HG03135 (cell line): ENCODE measurements around the gene ZNF740.

Experiments used
- ATAC-seq: cut with Tn5 transposase; IDR thresholded peaks from one replicate; pipeline ENCODE4 v1.9.1; 2021; ENCODE audit warnings: mild to moderate bottlenecking, moderate library complexity; ENCODE audit not compliant: unreplicated experiment

Gene ZNF740

DNA sequence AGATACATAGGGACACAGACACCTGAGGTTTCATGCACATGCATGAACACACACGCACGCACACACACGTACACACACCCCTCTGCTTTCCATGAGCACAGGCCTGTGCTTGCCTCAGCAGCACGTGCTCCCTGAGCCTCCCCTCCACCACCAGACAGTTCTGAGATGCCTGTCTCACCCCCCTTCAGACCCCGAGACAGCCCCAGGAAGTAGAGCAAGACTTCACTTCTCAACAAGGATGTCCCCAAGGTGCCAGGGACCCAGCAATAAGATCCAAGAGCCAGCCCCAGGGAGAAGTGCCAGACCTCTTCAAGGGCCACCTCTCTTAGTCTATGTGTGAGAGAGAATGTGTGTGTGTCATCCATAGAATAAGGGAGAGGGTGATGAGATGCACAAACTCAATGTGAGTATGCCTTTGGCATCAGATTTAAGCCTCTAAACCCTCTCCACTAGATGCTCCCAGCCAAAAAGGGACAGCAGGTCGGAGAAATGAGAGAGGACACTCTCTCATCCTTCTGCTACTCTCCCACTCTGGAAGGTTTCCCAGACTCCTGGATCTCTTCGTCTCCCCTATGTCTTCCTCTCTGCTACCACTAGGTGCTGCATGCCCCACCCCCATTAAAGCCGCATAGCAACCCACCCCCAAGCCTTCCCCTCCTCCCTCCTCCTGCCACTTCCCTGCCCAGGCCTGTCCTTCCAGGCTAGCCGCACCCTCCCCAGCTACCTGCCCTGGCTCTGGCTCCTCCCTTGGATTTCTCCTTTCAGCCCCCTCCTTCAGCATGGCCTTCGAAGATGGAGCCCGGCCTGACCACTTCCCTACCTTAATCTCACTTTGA, 43.8 kb downstream of the ZNF740 start:
- no peak for ATAC-seq

DNA sequence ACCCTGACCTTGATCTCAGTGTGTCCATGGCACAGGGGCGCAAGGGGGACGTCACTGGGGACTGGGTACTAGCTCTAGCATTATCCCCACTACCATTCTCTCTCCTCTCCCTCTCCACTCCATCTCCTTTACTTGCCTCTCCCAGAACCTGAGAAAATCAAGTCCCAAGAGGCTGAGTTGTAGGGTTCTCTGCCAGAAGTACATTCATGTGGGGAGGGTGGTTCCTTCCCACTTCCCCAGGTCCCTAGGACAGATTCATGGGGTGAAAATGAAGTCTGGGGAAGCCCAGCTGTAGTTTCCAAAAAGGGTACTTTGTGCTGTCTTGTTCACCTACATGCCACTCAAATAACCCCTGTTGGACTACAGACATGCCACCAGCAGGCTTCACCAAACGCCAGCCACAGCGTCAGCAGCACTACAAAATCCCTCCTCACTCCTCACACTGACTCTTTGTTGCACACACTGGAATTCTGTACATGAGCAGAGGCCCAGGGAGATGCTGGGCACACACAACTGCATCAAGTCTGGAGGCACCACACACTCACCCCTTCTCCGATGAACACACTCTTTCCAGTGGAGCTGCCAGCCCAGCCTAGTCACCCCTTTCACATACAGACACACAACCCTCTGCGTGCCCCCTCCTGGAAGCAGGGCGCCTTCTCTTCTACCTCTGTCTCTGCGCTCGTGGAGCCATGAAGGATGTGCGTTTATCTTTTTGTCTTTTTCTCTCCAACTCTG, 44.5 kb downstream of the ZNF740 start:
- no peak for ATAC-seq

- ATAC-seq, result no peak
These were observed 45.3 kb downstream of the ZNF740 start for GRCh38 chr12:53225635-53226424.

GRCh38 chr12:53226815-53227214, 46.3 kb downstream of the ZNF740 start:
- no peak for ATAC-seq

DNA sequence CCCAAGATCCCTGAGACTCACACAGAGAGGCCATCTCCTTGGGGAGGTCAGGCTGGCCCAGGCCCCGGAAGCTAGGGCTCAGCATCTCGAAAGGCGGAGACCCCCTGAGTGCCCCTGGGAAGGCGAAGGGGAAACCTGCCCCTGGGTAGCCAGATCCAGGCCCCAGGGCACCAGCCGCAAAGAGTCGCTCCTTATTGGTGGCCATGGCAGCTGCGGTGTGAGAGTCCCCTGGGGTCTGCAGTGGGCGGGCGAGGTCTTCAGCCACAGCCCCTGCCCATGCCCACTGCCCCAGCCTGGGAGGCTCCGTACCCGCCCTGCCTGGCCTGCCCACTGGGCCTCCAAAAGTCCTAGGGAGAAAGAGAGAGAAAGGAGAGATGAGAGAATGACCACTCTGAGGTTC, 46.8 kb downstream of the ZNF740 start:
- no peak for ATAC-seq

DNA sequence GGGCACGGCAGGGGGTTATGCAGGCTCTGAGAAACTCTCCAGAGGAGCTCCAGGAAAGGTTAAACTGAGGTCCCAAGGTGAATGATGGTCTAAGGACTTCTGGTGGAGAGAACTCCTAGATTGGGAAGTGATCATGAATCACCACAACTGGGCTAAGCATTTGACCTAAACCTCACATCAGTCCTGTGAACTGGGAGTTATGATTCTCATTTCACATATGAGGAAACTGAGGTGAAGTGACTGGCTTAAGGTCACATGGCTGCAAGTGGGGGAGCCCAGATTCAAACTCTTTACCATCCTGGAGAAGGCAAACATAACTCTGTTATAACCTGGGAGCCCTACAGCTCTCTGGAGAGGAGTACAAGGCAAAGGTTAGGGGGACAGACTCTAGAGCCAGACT, 47.3 kb downstream of the ZNF740 start:
- ATAC-seq, result no peak

DNA sequence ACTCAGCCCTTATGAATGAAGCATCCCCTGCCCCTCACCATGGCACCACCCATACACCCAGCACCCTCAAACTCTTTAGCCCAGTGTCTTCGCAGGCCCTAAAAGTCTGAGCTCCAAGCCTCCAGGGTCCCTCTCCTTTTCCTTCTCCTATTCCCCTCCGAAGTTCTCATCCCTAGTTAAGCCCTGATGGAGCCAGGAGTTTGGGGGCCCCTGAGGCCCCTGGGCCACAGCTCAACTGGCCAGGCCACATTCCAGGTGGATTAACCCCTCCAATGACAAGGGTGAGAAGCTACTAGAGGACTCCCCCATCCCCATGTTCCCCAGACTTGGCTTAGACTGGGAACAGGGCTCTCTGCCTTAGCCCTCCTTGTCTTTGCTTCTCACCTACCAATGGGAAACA, 48.9 kb downstream of the ZNF740 start:
- ATAC-seq, result no peak

GRCh38 chr12:53230108-53230845, 49.8 kb downstream of the ZNF740 start:
- no peak for ATAC-seq

DNA sequence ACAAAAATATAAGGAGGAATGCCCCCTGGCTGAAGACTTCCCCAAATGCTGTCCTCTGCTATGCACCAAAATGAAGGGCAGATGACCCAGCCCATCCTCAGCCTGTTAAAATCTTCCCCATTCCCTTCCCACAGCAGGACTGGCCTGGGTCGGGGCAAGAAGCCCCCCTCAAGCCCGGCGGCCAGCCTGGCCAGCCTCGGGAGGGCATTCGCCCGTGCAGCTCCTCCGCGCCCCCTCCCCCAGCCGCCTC, 51.1 kb downstream of the ZNF740 start:
- no peak for ATAC-seq

DNA sequence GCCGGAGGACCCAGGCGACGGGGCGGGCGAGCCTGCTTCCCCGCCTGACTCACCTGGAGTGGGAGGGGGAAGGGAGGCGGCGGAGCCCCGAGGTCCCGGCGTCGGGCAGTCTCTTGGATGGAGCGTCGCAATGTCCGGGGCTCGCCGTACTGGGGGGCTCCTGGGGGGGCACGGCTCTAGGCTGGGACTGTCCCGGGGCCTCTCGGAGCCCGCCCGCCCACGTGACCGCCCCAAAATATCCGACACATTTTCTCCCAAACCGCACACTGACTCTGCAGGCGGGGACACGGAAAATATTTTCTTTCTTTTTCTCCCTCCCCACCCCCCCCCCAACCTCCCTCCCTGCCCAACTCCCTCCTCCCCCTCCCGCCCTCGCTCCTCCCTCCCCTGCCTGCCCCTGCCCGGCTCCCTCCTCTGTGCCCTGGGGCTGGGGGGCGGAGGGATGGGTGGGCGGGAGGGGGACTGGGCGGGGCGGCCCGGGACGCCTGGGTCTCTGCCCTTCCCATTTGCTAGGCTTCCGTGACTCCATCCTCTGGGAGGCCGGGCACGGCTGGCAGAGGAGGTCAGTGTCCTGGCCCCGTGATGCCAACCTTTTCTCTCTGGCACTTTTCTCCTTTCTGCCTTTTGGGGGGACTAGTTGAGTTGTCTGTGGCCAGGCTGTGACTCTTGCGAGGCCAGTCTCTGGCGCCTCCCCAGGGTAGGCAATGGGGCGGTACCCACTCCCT, 51.6 kb downstream of the ZNF740 start, which contains the start of gene RARG:
RARG (minus strand) TSS at position 289 of the 725 bp plus-strand sequence. CDS start 4,664 bp downstream, outside the sequence.
- ATAC-seq, result no peak

DNA sequence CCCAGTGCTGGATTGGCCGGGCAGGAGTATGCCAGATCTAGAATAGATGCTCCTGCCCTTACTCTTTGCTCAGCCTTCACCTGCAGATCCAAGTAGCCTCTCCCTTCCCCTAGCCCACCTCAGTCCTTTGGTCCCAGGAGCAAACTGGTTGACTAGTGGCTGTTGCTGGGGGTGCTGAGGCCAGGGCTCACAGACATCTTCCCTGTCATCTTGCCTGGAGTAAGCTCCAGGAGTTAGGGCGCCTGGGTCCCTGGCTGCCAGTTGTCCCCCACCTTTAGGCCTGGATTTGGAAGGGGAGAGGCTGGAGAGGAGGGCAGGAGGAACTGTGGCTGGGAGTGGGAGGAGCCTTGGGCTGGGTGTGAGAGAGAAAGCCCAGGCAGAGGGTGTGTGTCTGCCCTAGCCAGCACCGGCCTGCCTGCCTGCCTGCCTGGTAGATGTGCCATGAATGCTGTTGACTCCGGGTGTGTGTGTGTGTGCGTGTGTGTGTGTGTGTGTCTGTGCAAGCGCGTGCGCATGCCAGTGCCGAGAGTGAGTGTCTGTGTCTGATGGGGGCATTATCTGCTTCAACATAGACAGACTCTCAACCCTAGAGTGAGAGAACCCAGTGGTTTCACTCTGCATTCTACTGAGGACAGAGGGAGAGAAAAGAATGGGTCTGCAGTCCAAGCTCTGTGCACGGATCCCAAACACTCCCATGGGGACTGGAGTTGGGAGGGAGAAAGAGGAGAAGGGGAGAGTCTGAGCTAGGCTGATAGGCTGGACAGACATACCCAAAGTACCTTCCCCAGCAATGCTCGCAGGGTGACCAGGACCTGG, 52.3 kb downstream of the ZNF740 start:
- no peak for ATAC-seq

DNA sequence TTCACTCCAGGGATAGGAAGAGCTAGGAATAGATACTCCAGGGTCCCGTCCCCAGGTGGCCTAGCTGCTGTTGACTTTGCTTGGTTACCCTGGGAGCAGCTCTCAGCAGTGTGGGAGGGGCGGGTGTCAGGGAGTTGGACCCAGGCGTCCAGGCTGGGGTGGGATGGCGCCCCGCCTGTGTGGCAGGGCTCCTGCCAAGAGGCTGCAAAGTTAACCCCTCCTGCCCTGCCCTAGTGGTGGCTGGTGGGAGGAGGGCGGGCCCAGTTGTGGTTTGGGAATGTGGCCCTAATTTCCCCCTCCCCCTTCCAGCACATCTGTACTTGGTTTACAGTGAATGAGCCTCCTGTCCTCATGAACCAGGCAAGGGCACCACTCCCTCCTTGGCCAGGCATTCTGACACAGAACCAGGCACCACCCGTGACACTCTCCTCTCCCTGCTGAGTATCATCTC, 53.2 kb downstream of the ZNF740 start:
- no peak for ATAC-seq

DNA sequence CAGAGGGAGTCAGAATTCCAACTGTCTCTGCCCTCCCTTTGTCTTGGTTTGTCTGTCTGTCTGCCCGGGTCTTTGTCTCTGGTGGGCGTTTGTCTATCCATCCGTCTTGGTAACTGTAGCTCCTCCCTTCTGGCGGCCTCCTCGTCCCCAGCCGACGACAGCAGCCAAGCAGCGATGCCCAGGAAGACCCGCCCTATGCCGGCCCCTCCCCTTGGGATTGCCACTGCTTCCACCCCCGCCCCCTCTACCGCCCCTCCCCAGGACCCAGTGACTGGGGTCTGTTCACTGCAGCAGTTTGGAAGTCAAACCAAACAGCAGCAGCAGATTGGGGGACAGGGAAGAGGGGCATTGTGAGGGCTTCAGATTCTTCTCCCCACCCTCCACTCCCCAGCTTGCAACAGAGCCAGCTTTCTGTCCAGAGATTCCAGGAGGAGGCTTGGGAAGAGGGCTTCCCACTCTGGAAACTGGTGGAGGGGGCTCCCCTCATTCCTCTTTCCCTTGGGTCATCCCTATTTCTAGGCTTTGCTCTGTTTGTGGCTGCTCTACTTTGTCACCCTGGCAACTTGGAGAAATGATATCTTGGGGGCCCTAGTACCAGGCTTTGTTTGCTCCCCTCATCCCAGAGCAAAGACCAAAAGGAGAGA, 53.9 kb downstream of the ZNF740 start:
- ATAC-seq, result no peak

GRCh38 chr12:53235164-53235563, 54.6 kb downstream of the ZNF740 start:
- no peak for ATAC-seq

GRCh38 chr12:53235742-53236442, 55.4 kb downstream of the ZNF740 start:
- ATAC-seq, result no peak

DNA sequence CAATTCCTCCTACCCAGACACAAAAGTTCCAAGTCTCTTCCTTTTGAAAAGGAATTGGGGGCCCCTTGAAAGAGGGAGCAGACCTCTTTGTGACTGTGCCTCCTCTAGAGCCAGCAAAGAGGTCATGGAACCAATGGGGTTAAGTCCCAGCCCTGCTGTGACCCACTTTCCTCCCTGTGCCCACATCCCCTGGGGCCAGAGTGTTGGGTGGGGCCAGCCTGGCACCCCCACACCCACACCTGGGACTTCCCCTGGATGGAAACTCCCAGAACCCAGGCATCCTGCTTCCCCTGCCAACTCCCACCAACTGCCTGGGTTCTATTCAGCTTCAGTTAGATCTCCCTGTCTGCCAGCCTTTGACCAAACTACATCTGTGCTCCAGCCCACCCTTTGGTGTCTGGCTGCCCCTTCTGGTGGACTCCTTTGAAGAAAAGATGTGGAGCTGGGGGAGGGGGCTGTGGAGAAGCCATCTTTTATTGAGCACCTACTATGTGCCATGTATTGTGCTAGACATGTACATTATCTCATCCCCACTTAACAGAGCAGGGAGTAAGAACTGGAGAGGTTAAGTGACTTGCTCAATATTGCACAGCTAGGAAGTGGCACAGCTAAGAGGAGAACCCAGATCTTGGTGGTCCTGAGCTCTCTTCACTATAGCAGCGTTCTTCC, 56.1 kb downstream of the ZNF740 start:
- ATAC-seq, result no peak

DNA sequence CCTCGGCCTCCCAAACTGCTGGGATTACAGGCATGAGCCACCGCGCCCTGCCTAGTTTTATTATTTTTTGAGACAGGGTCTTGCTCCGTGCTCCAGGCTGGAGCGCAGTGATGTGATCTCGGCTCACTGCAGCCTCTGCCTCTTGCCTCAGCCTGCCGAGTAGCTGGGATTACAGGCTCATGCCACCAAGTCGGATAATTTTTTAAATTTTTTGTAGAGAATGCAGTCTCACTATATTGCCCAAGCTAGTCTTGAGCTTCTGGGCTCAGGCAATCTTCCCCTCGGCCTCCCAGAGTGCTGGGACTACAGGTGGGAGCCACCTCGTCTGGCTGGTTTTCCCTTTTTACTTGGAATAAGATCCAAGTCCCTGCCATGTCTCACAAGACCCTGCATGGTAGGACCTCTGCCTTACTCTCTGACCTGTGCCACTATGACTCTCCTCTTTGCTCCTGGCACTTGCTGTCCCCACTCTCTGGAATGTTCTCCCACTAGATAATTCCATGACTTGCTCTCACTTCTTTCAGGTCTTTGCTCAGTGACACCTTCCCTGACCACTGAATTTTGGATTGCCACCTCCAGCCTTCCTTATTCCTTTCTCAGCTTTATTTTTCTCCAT, 59.2 kb downstream of the ZNF740 start:
- no peak for ATAC-seq
